ENCODE results near the gene ST3GAL4.

Gene ST3GAL4

GRCh38 chr11:126313826-126314225 is 41.7 kb upstream of the ST3GAL4 start:
- Histone ChIP-seq H3K36me3 (ENCODE audit: control insufficient read depth in 5 of 5, insufficient read depth in 5 of 5, low read length in 5 of 5) (peaks cover 0 to 9% (median 2%) of the 10 kb centered on the region in 5 donors), H3K27me3 (ENCODE audit: control insufficient read depth in 5 of 5, insufficient read depth in 4 of 5, low read length in 5 of 5) (no peaks in the 10 kb centered on the region), H3K4me1 (ENCODE audit: control insufficient read depth in 5 of 5, insufficient read depth in 5 of 5, low read length in 5 of 5) (peaks cover 8 to 38% (median 26%) of the 10 kb centered on the region in 5 donors), H3K9me3 (ENCODE audit: control insufficient read depth in 5 of 5, low read length in 5 of 5) (no peaks in the 10 kb centered on the region), H3K4me3 (ENCODE audit: low read depth in 1 of 5, low read length in 5 of 5) (no peak overlapping the region), H3K27ac (ENCODE audit: low read depth, low read length) (no peak overlapping the region), H3K9ac (ENCODE audit: low read length in 5 of 5) (no peak overlapping the region)

GRCh38 chr11:126317432-126317755 is 38.1 kb upstream of the ST3GAL4 start:
- Histone ChIP-seq H3K4me3 (ENCODE audit: low read depth in 1 of 5, low read length in 5 of 5) (peak overlapping the region in 3 of 5 donors; percentile 51 to 72 (median 53)), H3K27ac (ENCODE audit: low read depth, low read length) (peak overlapping the region; percentile 82), H3K9ac (ENCODE audit: low read length in 5 of 5) (peak overlapping the region in 2 of 5 donors; percentile 74 to 83), H3K4me1 (ENCODE audit: control insufficient read depth in 5 of 5, insufficient read depth in 5 of 5, low read length in 5 of 5) (peaks cover 12 to 30% (median 25%) of the 10 kb centered on the region in 5 donors), H3K27me3 (ENCODE audit: control insufficient read depth in 5 of 5, insufficient read depth in 4 of 5, low read length in 5 of 5) (no peaks in the 10 kb centered on the region), H3K36me3 (ENCODE audit: control insufficient read depth in 5 of 5, insufficient read depth in 5 of 5, low read length in 5 of 5) (peaks cover 0 to 3% (median 0%) of the 10 kb centered on the region in 5 donors), H3K9me3 (ENCODE audit: control insufficient read depth in 5 of 5, low read length in 5 of 5) (no peaks in the 10 kb centered on the region)

GRCh38 chr11:126317756-126318573 is 37.5 kb upstream of the ST3GAL4 start:
- Histone ChIP-seq H3K9ac (ENCODE audit: low read length in 5 of 5) (peak overlapping the region in 4 of 5 donors; percentile 53 to 83 (median 65)), H3K9me3 (ENCODE audit: control insufficient read depth in 5 of 5, low read length in 5 of 5) (no peaks in the 10 kb centered on the region), H3K27ac (ENCODE audit: low read depth, low read length) (peak overlapping the region; percentile 82), H3K36me3 (ENCODE audit: control insufficient read depth in 5 of 5, insufficient read depth in 5 of 5, low read length in 5 of 5) (peaks cover 0 to 2% (median 0%) of the 10 kb centered on the region in 5 donors), H3K4me1 (ENCODE audit: control insufficient read depth in 5 of 5, insufficient read depth in 5 of 5, low read length in 5 of 5) (peaks cover 12 to 27% (median 25%) of the 10 kb centered on the region in 5 donors), H3K27me3 (ENCODE audit: control insufficient read depth in 5 of 5, insufficient read depth in 4 of 5, low read length in 5 of 5) (no peaks in the 10 kb centered on the region), H3K4me3 (ENCODE audit: low read depth in 1 of 5, low read length in 5 of 5) (peak overlapping the region; percentile 23 to 72 (median 51))

- Histone ChIP-seq H3K36me3 (ENCODE audit: control insufficient read depth in 5 of 5, insufficient read depth in 5 of 5, low read length in 5 of 5) (peaks cover 0 to 2% (median 0%) of the 10 kb centered on the region in 5 donors), H3K27ac (ENCODE audit: low read depth, low read length) (peak overlapping the region; percentile 82), H3K4me1 (ENCODE audit: control insufficient read depth in 5 of 5, insufficient read depth in 5 of 5, low read length in 5 of 5) (peaks cover 12 to 27% (median 25%) of the 10 kb centered on the region in 5 donors), H3K9ac (ENCODE audit: low read length in 5 of 5) (peak overlapping the region in 3 of 5 donors; percentile 40 to 83 (median 56)), H3K4me3 (ENCODE audit: low read depth in 1 of 5, low read length in 5 of 5) (peak overlapping the region; percentile 23 to 72 (median 51)), H3K9me3 (ENCODE audit: control insufficient read depth in 5 of 5, low read length in 5 of 5) (no peaks in the 10 kb centered on the region), H3K27me3 (ENCODE audit: control insufficient read depth in 5 of 5, insufficient read depth in 4 of 5, low read length in 5 of 5) (no peaks in the 10 kb centered on the region)
These were observed 36.7 kb upstream of the ST3GAL4 start for GRCh38 chr11:126318574-126319373.

- no peaks in the 10 kb centered on the region for H3K27me3 ChIP-seq (ENCODE audit: control insufficient read depth in 5 of 5, insufficient read depth in 4 of 5, low read length in 5 of 5)
- H3K9ac ChIP-seq (ENCODE audit: low read length in 5 of 5): peak overlapping the region in 2 of 5 donors; percentile 40 to 83
- no peaks in the 10 kb centered on the region for H3K9me3 ChIP-seq (ENCODE audit: control insufficient read depth in 5 of 5, low read length in 5 of 5)
- peaks cover 0 to 2% (median 0%) of the 10 kb centered on the region in 5 donors for H3K36me3 ChIP-seq (ENCODE audit: control insufficient read depth in 5 of 5, insufficient read depth in 5 of 5, low read length in 5 of 5)
- peak overlapping the region in 1 of 5 donors; percentile 7 for H3K4me3 ChIP-seq (ENCODE audit: low read depth in 1 of 5, low read length in 5 of 5)
- H3K27ac ChIP-seq (ENCODE audit: low read depth, low read length): peak overlapping the region; percentile 82
- H3K4me1 ChIP-seq (ENCODE audit: control insufficient read depth in 5 of 5, insufficient read depth in 5 of 5, low read length in 5 of 5): peaks cover 12 to 27% (median 25%) of the 10 kb centered on the region in 5 donors
These were observed 36.1 kb upstream of the ST3GAL4 start for GRCh38 chr11:126319374-126319740.

GRCh38 chr11:126322996-126323395 is 32.5 kb upstream of the ST3GAL4 start:
- no peak overlapping the region for H3K27ac ChIP-seq (ENCODE audit: low read depth, low read length)
- no peaks in the 10 kb centered on the region for H3K9me3 ChIP-seq (ENCODE audit: control insufficient read depth in 5 of 5, low read length in 5 of 5)
- peaks cover 8 to 18% (median 17%) of the 10 kb centered on the region in 5 donors for H3K4me1 ChIP-seq (ENCODE audit: control insufficient read depth in 5 of 5, insufficient read depth in 5 of 5, low read length in 5 of 5)
- H3K9ac ChIP-seq (ENCODE audit: low read length in 5 of 5): no peak overlapping the region
- H3K27me3 ChIP-seq (ENCODE audit: control insufficient read depth in 5 of 5, insufficient read depth in 4 of 5, low read length in 5 of 5): no peaks in the 10 kb centered on the region
- H3K36me3 ChIP-seq (ENCODE audit: control insufficient read depth in 5 of 5, insufficient read depth in 5 of 5, low read length in 5 of 5): peaks cover 0 to 2% (median 0%) of the 10 kb centered on the region in 5 donors
- no peak overlapping the region for H3K4me3 ChIP-seq (ENCODE audit: low read depth in 1 of 5, low read length in 5 of 5)

GRCh38 chr11:126327281-126328000 is 28.0 kb upstream of the ST3GAL4 start:
- Histone ChIP-seq H3K9ac (ENCODE audit: low read length in 5 of 5) (no peak overlapping the region), H3K36me3 (ENCODE audit: control insufficient read depth in 5 of 5, insufficient read depth in 5 of 5, low read length in 5 of 5) (peaks cover 0 to 18% (median 5%) of the 10 kb centered on the region in 5 donors), H3K4me1 (ENCODE audit: control insufficient read depth in 5 of 5, insufficient read depth in 5 of 5, low read length in 5 of 5) (peaks cover 4 to 14% (median 9%) of the 10 kb centered on the region in 5 donors), H3K4me3 (ENCODE audit: low read depth in 1 of 5, low read length in 5 of 5) (no peak overlapping the region), H3K27ac (ENCODE audit: low read depth, low read length) (no peak overlapping the region), H3K27me3 (ENCODE audit: control insufficient read depth in 5 of 5, insufficient read depth in 4 of 5, low read length in 5 of 5) (no peaks in the 10 kb centered on the region), H3K9me3 (ENCODE audit: control insufficient read depth in 5 of 5, low read length in 5 of 5) (no peaks in the 10 kb centered on the region)

GRCh38 chr11:126328001-126328390 is 27.5 kb upstream of the ST3GAL4 start:
- H3K9ac ChIP-seq (ENCODE audit: low read length in 5 of 5): no peak overlapping the region
- H3K9me3 ChIP-seq (ENCODE audit: control insufficient read depth in 5 of 5, low read length in 5 of 5): no peaks in the 10 kb centered on the region
- peaks cover 4 to 16% (median 12%) of the 10 kb centered on the region in 5 donors for H3K4me1 ChIP-seq (ENCODE audit: control insufficient read depth in 5 of 5, insufficient read depth in 5 of 5, low read length in 5 of 5)
- no peak overlapping the region for H3K4me3 ChIP-seq (ENCODE audit: low read depth in 1 of 5, low read length in 5 of 5)
- no peak overlapping the region for H3K27ac ChIP-seq (ENCODE audit: low read depth, low read length)
- no peaks in the 10 kb centered on the region for H3K27me3 ChIP-seq (ENCODE audit: control insufficient read depth in 5 of 5, insufficient read depth in 4 of 5, low read length in 5 of 5)
- H3K36me3 ChIP-seq (ENCODE audit: control insufficient read depth in 5 of 5, insufficient read depth in 5 of 5, low read length in 5 of 5): peaks cover 0 to 20% (median 5%) of the 10 kb centered on the region in 5 donors

- Histone ChIP-seq H3K9ac (ENCODE audit: low read length in 5 of 5) (no peak overlapping the region), H3K9me3 (ENCODE audit: control insufficient read depth in 5 of 5, low read length in 5 of 5) (no peaks in the 10 kb centered on the region), H3K27ac (ENCODE audit: low read depth, low read length) (no peak overlapping the region), H3K4me1 (ENCODE audit: control insufficient read depth in 5 of 5, insufficient read depth in 5 of 5, low read length in 5 of 5) (peaks cover 4 to 16% (median 12%) of the 10 kb centered on the region in 5 donors), H3K36me3 (ENCODE audit: control insufficient read depth in 5 of 5, insufficient read depth in 5 of 5, low read length in 5 of 5) (peaks cover 0 to 20% (median 5%) of the 10 kb centered on the region in 5 donors), H3K27me3 (ENCODE audit: control insufficient read depth in 5 of 5, insufficient read depth in 4 of 5, low read length in 5 of 5) (no peaks in the 10 kb centered on the region), H3K4me3 (ENCODE audit: low read depth in 1 of 5, low read length in 5 of 5) (no peak overlapping the region)
These were observed 27.0 kb upstream of the ST3GAL4 start for GRCh38 chr11:126328444-126328843.

All from subcutaneous abdominal adipose tissue (tissue), 5 donors.